ENCODE data around the gene OSBPL8.

Gene OSBPL8

GRCh38 chr12:76407710-76408109 is 151.9 kb downstream of the OSBPL8 start:
- TF ChIP-seq CTCF (IDR thresholded peaks at IDR 0.05; ENCODE audit: insufficient read depth, low read depth, low read length, missing control alignments), result no peak
- no peak for DNase-seq (ENCODE audit: low read depth)
- no peak overlapping the region for H3K4me3 ChIP-seq (ENCODE audit: low read depth, low read length)

GRCh38 chr12:76402259-76402658 is 157.3 kb downstream of the OSBPL8 start:
- no peak for TF ChIP-seq CTCF (IDR thresholded peaks at IDR 0.05; ENCODE audit: insufficient read depth, low read depth, low read length, missing control alignments)
- no peak for DNase-seq (ENCODE audit: low read depth)

GRCh38 chr12:76400136-76400535 is 159.4 kb downstream of the OSBPL8 start:
- DNase-seq (ENCODE audit: low read depth), result no peak
- no peak for TF ChIP-seq CTCF (IDR thresholded peaks at IDR 0.05; ENCODE audit: insufficient read depth, low read depth, low read length, missing control alignments)
- H3K4me3 ChIP-seq (ENCODE audit: low read depth, low read length), result no peak overlapping the region

More at GRCh38 chr12:76402259-76402658, 157.3 kb downstream of the OSBPL8 start:
- no peak overlapping the region for H3K4me3 ChIP-seq (ENCODE audit: low read depth, low read length)

GRCh38 chr12:76399040-76399439 is 160.5 kb downstream of the OSBPL8 start:
- DNase-seq (ENCODE audit: low read depth), result no peak
- no peak for TF ChIP-seq CTCF (IDR thresholded peaks at IDR 0.05; ENCODE audit: insufficient read depth, low read depth, low read length, missing control alignments)
- H3K4me3 ChIP-seq (ENCODE audit: low read depth, low read length), result no peak overlapping the region

GRCh38 chr12:76398106-76398505 is 161.5 kb downstream of the OSBPL8 start:
- DNase-seq (ENCODE audit: low read depth), result no peak
- H3K4me3 ChIP-seq (ENCODE audit: low read depth, low read length), result no peak overlapping the region
- TF ChIP-seq CTCF (IDR thresholded peaks at IDR 0.05; ENCODE audit: insufficient read depth, low read depth, low read length, missing control alignments), result no peak

GRCh38 chr12:76391461-76391860 is 168.1 kb downstream of the OSBPL8 start:
- H3K4me3 ChIP-seq (ENCODE audit: low read depth, low read length), result no peak overlapping the region
- DNase-seq (ENCODE audit: low read depth), result no peak
- no peak for TF ChIP-seq CTCF (IDR thresholded peaks at IDR 0.05; ENCODE audit: insufficient read depth, low read depth, low read length, missing control alignments)

- no peak for TF ChIP-seq CTCF (IDR thresholded peaks at IDR 0.05; ENCODE audit: insufficient read depth, low read depth, low read length, missing control alignments)
- DNase-seq (ENCODE audit: low read depth), result no peak
- no peak overlapping the region for H3K4me3 ChIP-seq (ENCODE audit: low read depth, low read length)
Measured at GRCh38 chr12:76387614-76388013, 172.0 kb downstream of the OSBPL8 start.

All from GM12865 (cell line).